Tibial nerve (tissue), 4 donors: ENCODE measurements around the gene KRTAP10-3. TPM values are rescaled to one million over a fixed set of nuclear protein-coding genes. Genes with fewer than 3 reads are reported as not detected.

ENCODE experiments used
- DNase-seq, 2 donors: peaks; one replicate each; pipeline ENCODE4 v3.0.0-alpha.2; 2019; ENCODE audit warnings: low spot score in 2 of 2
- H3K27ac ChIP-seq, 4 donors: fragments of 200-600 bp; sonication (generic) in 3 of 4; one replicate each; pipeline ENCODE4 v1.5.1; 2017 to 2019; ENCODE audit warnings: mild to moderate bottlenecking in 1 of 4
- H3K27me3 ChIP-seq, 2 donors: fragments of 200-600 bp; sonication (generic) in 1 of 2; one replicate each; pipeline versions ENCODE4 v1.5.1 to v1.6.0; 2017 to 2019
- H3K36me3 ChIP-seq, 3 donors: fragments of 200-600 bp; sonication (generic); one replicate each; pipeline ENCODE4 v1.5.1; 2018 to 2019
- H3K4me1 ChIP-seq, 4 donors: fragments of 200-600 bp; sonication (generic) in 3 of 4; one replicate each; pipeline ENCODE4 v1.5.1; 2017 to 2019
- H3K4me3 ChIP-seq, 4 donors: fragments of 200-600 bp; sonication (generic) in 3 of 4; one replicate each; pipeline ENCODE4 v1.5.1; 2017 to 2019; ENCODE audit warnings: mild to moderate bottlenecking in 1 of 4, moderate library complexity in 1 of 4
- H3K9me3 ChIP-seq, 4 donors: fragments of 200-600 bp; sonication (generic) in 3 of 4; one replicate each; pipeline ENCODE4 v1.5.1; 2017 to 2019
- CTCF ChIP-seq, 5 experiments: fragments of 200-600 bp in 3 of 5; fragments of 450-650 bp in 2 of 5; sonication (generic) in 3 of 5; IDR thresholded peaks; one replicate each; pipeline ENCODE4 v1.5.1; 2016 to 2019; ENCODE audit warnings: antibody characterized with exemption in 5 of 5, mild to moderate bottlenecking in 3 of 5, moderate library complexity in 2 of 5
- EP300 ChIP-seq, 2 donors: sonication (generic); formaldehyde crosslinking; IDR thresholded peaks; one replicate each; pipeline ENCODE4 v1.6.1; 2017; ENCODE audit warnings: antibody characterized with exemption in 2 of 2, mild to moderate bottlenecking in 1 of 2
- POLR2A ChIP-seq, 2 donors: fragments of 450-650 bp; IDR thresholded peaks; one replicate each; pipeline ENCODE4 v1.6.1; 2017; ENCODE audit warnings: antibody characterized with exemption in 2 of 2, mild to moderate bottlenecking in 2 of 2, moderate library complexity in 2 of 2
- WGBS, 2 donors: methylation state at CpG; one replicate each; pipeline ENCODE4 v1.1.5; 2018; 5-methylcytosine and 5-hydroxymethylcytosine counted together
- total RNA-seq, 4 donors: library from RNA; depleted of rRNA; stranded (reverse); fragments of >200 nt; gene quantifications; one replicate each; pipeline ENCODE4 v1.1.0, GENCODE V29; 2016

Gene KRTAP10-3
- total RNA-seq, 4 donors from 2014 or later = not detected

- no peak for DNase-seq
- H3K4me3 ChIP-seq = no peak overlapping the region
- H3K27ac ChIP-seq = no peak overlapping the region
- 83 to 85% methylated on average over 7 of the region's 7 CpGs for WGBS, 2 donors
- no peaks in the 10 kb centered on the region for H3K9me3 ChIP-seq
- H3K36me3 ChIP-seq = no peaks in the 10 kb centered on the region
- no peaks in the 10 kb centered on the region for H3K4me1 ChIP-seq
- TF ChIP-seq CTCF (IDR thresholded peaks at IDR 0.05) (no peak), POLR2A (IDR thresholded peaks at IDR 0.05) (no peak), EP300 (IDR thresholded peaks at IDR 0.05) (no peak)
- no peaks in the 10 kb centered on the region for H3K27me3 ChIP-seq
Observed at GRCh38 chr21:44530221-44530902, 28.2 kb downstream of the KRTAP10-3 start.

GRCh38 chr21:44529503-44530125 lies 29.0 kb downstream of the KRTAP10-3 start:
- Histone ChIP-seq H3K27ac (no peak overlapping the region), H3K27me3 (no peaks in the 10 kb centered on the region), H3K4me3 (no peak overlapping the region), H3K36me3 (no peaks in the 10 kb centered on the region), H3K4me1 (no peaks in the 10 kb centered on the region), H3K9me3 (no peaks in the 10 kb centered on the region)
- no peak for TF ChIP-seq POLR2A (IDR thresholded peaks at IDR 0.05)
- WGBS, 2 donors = 70 to 76% methylated on average over 11 to 23 of the region's 23 CpGs
- DNase-seq = no peak

- no peak overlapping the region for H3K27ac ChIP-seq
- H3K36me3 ChIP-seq = no peaks in the 10 kb centered on the region
- no peaks in the 10 kb centered on the region for H3K4me1 ChIP-seq
- WGBS, 2 donors = 91 to 94% methylated on average over 17 of the region's 17 CpGs
- H3K9me3 ChIP-seq = no peaks in the 10 kb centered on the region
- no peak for TF ChIP-seq EP300 (IDR thresholded peaks at IDR 0.05)
- no peaks in the 10 kb centered on the region for H3K27me3 ChIP-seq
- DNase-seq = no peak
- H3K4me3 ChIP-seq = no peak overlapping the region
Observed at GRCh38 chr21:44529011-44529421, 29.6 kb downstream of the KRTAP10-3 start.

- Histone ChIP-seq H3K4me3 (no peak overlapping the region), H3K27me3 (no peaks in the 10 kb centered on the region), H3K9me3 (no peaks in the 10 kb centered on the region), H3K27ac (no peak overlapping the region), H3K4me1 (no peaks in the 10 kb centered on the region), H3K36me3 (no peaks in the 10 kb centered on the region)
- no peak for TF ChIP-seq POLR2A (IDR thresholded peaks at IDR 0.05)
- no peak for TF ChIP-seq EP300 (IDR thresholded peaks at IDR 0.05)
- no peak for TF ChIP-seq CTCF (IDR thresholded peaks at IDR 0.05)
- no peak for DNase-seq
- 81 to 89% methylated on average over 9 to 10 of the region's 10 CpGs for WGBS, 2 donors
Observed at GRCh38 chr21:44528634-44528995, 30.0 kb downstream of the KRTAP10-3 start.

GRCh38 chr21:44527983-44528633 lies 30.5 kb downstream of the KRTAP10-3 start:
- no peak overlapping the region for H3K4me3 ChIP-seq
- no peak overlapping the region for H3K27ac ChIP-seq
- no peaks in the 10 kb centered on the region for H3K27me3 ChIP-seq
- no peaks in the 10 kb centered on the region for H3K4me1 ChIP-seq
- DNase-seq = no peak
- TF ChIP-seq POLR2A (IDR thresholded peaks at IDR 0.05) (no peak), EP300 (IDR thresholded peaks at IDR 0.05) (no peak), CTCF (IDR thresholded peaks at IDR 0.05) (no peak)
- 76 to 88% methylated on average over 6 to 17 of the region's 18 CpGs for WGBS, 2 donors
- no peaks in the 10 kb centered on the region for H3K36me3 ChIP-seq
- no peaks in the 10 kb centered on the region for H3K9me3 ChIP-seq
